ENCODE data around the gene CCDC97.
"Not testable (repeated sequence)": the region's sequence is repeated elsewhere in the genome, so short reads cannot be mapped to it uniquely, and the experiment has no call there.

The CCDC97 gene

GRCh38 chr19:41310033-41310831, at the start of gene CCDC97:
TSS of gene CCDC97 (plus strand) at chr19:41310172. CDS start at chr19:41310311, 139 bp downstream.
- peak; percentile 83 for DNase-seq (ENCODE audit: low read depth)

GRCh38 chr19:41261474-41262190, 48.3 kb upstream of the CCDC97 start:
- DNase-seq (ENCODE audit: low read depth): no peak

- DNase-seq (ENCODE audit: low read depth): peak; percentile 95
Measured at GRCh38 chr19:41263042-41263849, 46.7 kb upstream of the CCDC97 start.

GRCh38 chr19:41263850-41264580, 46.0 kb upstream of the CCDC97 start, which contains the start of gene HNRNPUL1:
TSS of gene HNRNPUL1 (plus strand) at chr19:41264372. CDS start at chr19:41264504, 132 bp downstream.
- DNase-seq (ENCODE audit: low read depth): peak; percentile 100

- peak; percentile 34 for DNase-seq (ENCODE audit: low read depth)
Measured at GRCh38 chr19:41264581-41265394, 45.2 kb upstream of the CCDC97 start.

- peak; percentile 51 for DNase-seq (ENCODE audit: low read depth)
Measured at GRCh38 chr19:41265395-41266153, 44.4 kb upstream of the CCDC97 start.

- no peak for DNase-seq (ENCODE audit: low read depth)
Measured at GRCh38 chr19:41269055-41269454, 40.9 kb upstream of the CCDC97 start.

GRCh38 chr19:41269571-41269970, 40.4 kb upstream of the CCDC97 start:
- DNase-seq (ENCODE audit: low read depth): no peak

GRCh38 chr19:41273076-41273475, 36.9 kb upstream of the CCDC97 start:
- DNase-seq (ENCODE audit: low read depth): no peak

GRCh38 chr19:41274802-41275201, 35.2 kb upstream of the CCDC97 start:
- DNase-seq (ENCODE audit: low read depth): no peak

- DNase-seq (ENCODE audit: low read depth): peak; percentile 93
Measured at GRCh38 chr19:41276231-41276630, 33.7 kb upstream of the CCDC97 start.

- no peak for DNase-seq (ENCODE audit: low read depth)
Measured at GRCh38 chr19:41278478-41278877, 31.5 kb upstream of the CCDC97 start.

- no peak for DNase-seq (ENCODE audit: low read depth)
Measured at GRCh38 chr19:41288673-41289530, 21.1 kb upstream of the CCDC97 start.

- DNase-seq (ENCODE audit: low read depth): not testable (repeated sequence)
Measured at GRCh38 chr19:41289814-41290213, 20.2 kb upstream of the CCDC97 start.

- no peak for DNase-seq (ENCODE audit: low read depth)
Measured at GRCh38 chr19:41294393-41294792, 15.6 kb upstream of the CCDC97 start.

GRCh38 chr19:41295499-41295898, 14.5 kb upstream of the CCDC97 start:
- DNase-seq (ENCODE audit: low read depth): no peak

- no peak for DNase-seq (ENCODE audit: low read depth)
Measured at GRCh38 chr19:41296433-41296871, 13.5 kb upstream of the CCDC97 start.

GRCh38 chr19:41297628-41298347, 12.2 kb upstream of the CCDC97 start:
- DNase-seq (ENCODE audit: low read depth): no peak

All from iris pigment epithelial cell (primary cell).